K562 (cell line): ENCODE data around the gene HK1. TPM values are rescaled to one million over a fixed set of nuclear protein-coding genes. Genes with fewer than 3 reads are reported as not detected.

Experiments
- ATAC-seq: fragments of 200-7000 bp; cut with Tn5 transposase; 3 replicates; pipeline ENCODE4 v1.9.1; 2020; ENCODE audit warnings: moderate library complexity
- BruUV-seq: library from RNA; stranded (reverse); fragments of 400-500 nt; replicated peaks from 2 replicates; lab custom pipeline; 2021; lab: Mats Ljungman, UMichigan
- CTCF ChIA-PET: fragments of 300-600 bp; formaldehyde crosslinking; extraction: SDS; loops from one replicate; lab custom pipeline; 2021; ENCODE audit warnings: low intra/inter-chr PET ratio; lab: Yijun Ruan, JAX
- POLR2A ChIA-PET: fragments of 300-600, 350-650 bp; sonication (Branson Sonifier 250); formaldehyde crosslinking; extraction: SDS; loops from one replicate; lab custom pipeline; 2021; ENCODE audit warnings: antibody characterized with exemption, inconsistent platforms; lab: Yijun Ruan, JAX
- DNase-seq, 4 experiments: peaks; one replicate each; pipeline versions ENCODE4 v3.0.0 to v3.0.0-alpha.2; 2011 to 2018; ENCODE audit warnings: low spot score in 3 of 4, mixed read lengths in 3 of 4; ENCODE audit errors: extremely low read depth in 1 of 4
- FAIRE-seq: peaks from 2 replicates; lab custom pipeline; 2011; peaks lifted over from hg19 to GRCh38; lab: Jason Lieb, UNC
- H2AFZ ChIP-seq: 2 replicates; pipeline ENCODE4 v1.6.0; 2011; ENCODE audit warnings: low read depth, low read length, control low read depth, inconsistent platforms
- H3K27ac ChIP-seq: fragments of 200-600 bp; 3 replicates; pipeline ENCODE4 v1.8.0; 2011; ENCODE audit warnings: low read depth, mild to moderate bottlenecking, control low read depth, inconsistent platforms, low read length, moderate library complexity, mixed read lengths; ENCODE audit errors: extremely low read depth
- H3K27me3 ChIP-seq, 2 experiments: fragments of 300-600 bp in 1 of 2; 2 replicates in 1 of 2; 3 replicates in 1 of 2; pipeline versions ENCODE4 v1.6.0 to v1.8.0; 2011; ENCODE audit warnings: inconsistent platforms in 2 of 2, low read length in 2 of 2, mild to moderate bottlenecking in 1 of 2, mixed read lengths in 1 of 2, moderate library complexity in 1 of 2; ENCODE audit not compliant: control insufficient read depth in 2 of 2, insufficient read depth in 2 of 2
- H3K36me3 ChIP-seq: fragments of 300-600 bp; 3 replicates; pipeline ENCODE4 v1.8.0; 2011; ENCODE audit warnings: mild to moderate bottlenecking, low read length, inconsistent platforms; ENCODE audit not compliant: control insufficient read depth, insufficient read depth
- H3K4me1 ChIP-seq, 2 experiments: fragments of 200-600 bp in 1 of 2; replicated peaks in 1 of 2; 2 replicates in 1 of 2; 3 replicates in 1 of 2; pipeline versions ENCODE4 v1.5.1 to v1.8.0; 2011; ENCODE audit warnings: inconsistent platforms in 2 of 2, low read length in 2 of 2, mild to moderate bottlenecking in 1 of 2, mixed read lengths in 1 of 2, moderate library complexity in 1 of 2; ENCODE audit not compliant: control insufficient read depth in 2 of 2, insufficient read depth in 2 of 2
- H3K4me2 ChIP-seq: 2 replicates; pipeline ENCODE4 v1.6.1; 2011; ENCODE audit warnings: low read length, control low read depth, inconsistent platforms, mixed read lengths; ENCODE audit not compliant: insufficient read depth
- H3K4me3 ChIP-seq: fragments of 200-600 bp; sonication (generic), shearing (Covaris generic); 2 replicates; pipeline ENCODE4 v1.5.1; 2016; ENCODE audit warnings: control low read depth, inconsistent platforms
- H3K79me2 ChIP-seq: fragments of 200-600 bp; 3 replicates; pipeline ENCODE4 v1.8.0; 2011; ENCODE audit warnings: low read length, inconsistent platforms; ENCODE audit not compliant: control insufficient read depth, insufficient read depth
- H3K9ac ChIP-seq, 2 experiments: 2 replicates each; pipeline versions ENCODE4 v1.6.0 to v1.6.1; 2011; ENCODE audit warnings: low read depth in 2 of 2, low read length in 2 of 2, control low read depth in 1 of 2, inconsistent platforms in 1 of 2, mild to moderate bottlenecking in 1 of 2, mixed read lengths in 1 of 2; ENCODE audit not compliant: insufficient read depth in 1 of 2
- H3K9me1 ChIP-seq: one replicate; pipeline ENCODE4 v1.6.0; 2011; ENCODE audit warnings: inconsistent platforms, mild to moderate bottlenecking, low read length, moderate library complexity; ENCODE audit not compliant: control insufficient read depth, insufficient read depth
- H3K9me3 ChIP-seq: replicated peaks from 2 replicates; pipeline ENCODE4 v1.5.1; 2011; ENCODE audit warnings: low read depth, low read length, inconsistent platforms; ENCODE audit not compliant: control insufficient read depth, insufficient read depth
- H4K20me1 ChIP-seq: replicated peaks from 2 replicates; pipeline ENCODE4 v1.6.1; 2011; ENCODE audit warnings: low read length, inconsistent platforms, mixed read lengths; ENCODE audit not compliant: control insufficient read depth, insufficient read depth
- BHLHE40 ChIP-seq: IDR thresholded peaks from 2 replicates; pipeline ENCODE4 v1.6.1; 2011; ENCODE audit warnings: low read length, improper control_type of control experiment
- POLR2A ChIP-seq: fragments of 450-650 bp; conservative IDR thresholded peaks from 2 replicates; pipeline ENCODE4 v1.6.1; 2016
- SP1 ChIP-seq: sonication (generic); formaldehyde crosslinking; IDR thresholded peaks from 2 replicates; pipeline ENCODE4 v1.8.1; 2022; ENCODE audit warnings: mild to moderate bottlenecking, missing genetic modification reagents
- SUPT5H ChIP-seq: fragments of 450-650 bp; IDR thresholded peaks from 2 replicates; pipeline ENCODE4 v1.6.1; 2016
- U2AF1 ChIP-seq: fragments of 200-400 bp; formaldehyde crosslinking; optimal IDR thresholded peaks from 2 replicates; pipeline ENCODE3; 2017; ENCODE audit warnings: mild to moderate bottlenecking, low read depth, low read length, moderate library complexity
- ZNF121 ChIP-seq: sonication (generic); formaldehyde crosslinking; conservative IDR thresholded peaks from 2 replicates; pipeline ENCODE4 v1.8.0; 2022; ENCODE audit warnings: missing genetic modification reagents
- ZNF124 ChIP-seq: sonication (generic); formaldehyde crosslinking; IDR thresholded peaks from 2 replicates; pipeline ENCODE4 v1.8.1; 2022; ENCODE audit warnings: missing genetic modification reagents
- WGBS: fragments of 100-300 bp; shearing (Covaris generic); methylation state at CpG from one replicate; pipeline ENCODE4 v1.1.6; 2016; ENCODE audit warnings: low coverage, mixed read lengths; ENCODE audit not compliant: insufficient coverage; ENCODE audit errors: missing lambda C conversion rate; 5-methylcytosine and 5-hydroxymethylcytosine counted together
- in situ Hi-C: fragments of 300-500 bp; cut with MboI; formaldehyde crosslinking; loops from 4 replicates; pipeline ENCODE4 v1.15.0; 2018; ENCODE audit warnings: inconsistent platforms, mixed read lengths
- intact Hi-C: fragments of 100-400 bp; cut with micrococcal nuclease; formaldehyde crosslinking; loops from 2 replicates; pipeline ENCODE4 v1.14.2; 2022
- polyA plus RNA-seq, 8 experiments: library from polyadenylated mRNA; depleted of rRNA in 4 of 8; stranded (reverse) in 5 of 8; unstranded in 3 of 8; fragments of >200 nt; fragmentation: Nextera tagmentation in 2 of 8; fragmentation: Illumina TruSeq in 1 of 8; extraction: Ambion mirVana in 2 of 8; extraction: Trizol in 1 of 8; gene quantifications; 2 replicates each; pipeline versions ENCODE4 v1.2.1 to v1.2.3, GENCODE V29; 2011 to 2014; ENCODE audit warnings: inconsistent platforms in 1 of 8, missing spikeins in 1 of 8
- total RNA-seq, 7 experiments: library from RNA; depleted of rRNA in 6 of 7; stranded (reverse); fragments of >200 nt in 6 of 7; fragmentation: Illumina TruSeq in 2 of 7; extraction: Trizol in 2 of 7; gene quantifications; 2 replicates each; pipeline versions ENCODE4 v1.2.1 to v1.2.3, GENCODE V29; 2011 to 2021; ENCODE audit warnings: low replicate concordance in 1 of 7
- TF ChIP-seq, protein P1 (sequence below): IDR thresholded peaks from 2 replicates; pipeline ENCODE4 v1.6.1; 2012; ENCODE audit warnings: low read depth, low read length, improper control_type of control experiment, borderline replicate concordance

Gene HK1
- total and polyA plus RNA-seq, 9 of the 15 experiments (the other 6 are each of a cell fraction or from before 2014, with no cell fraction given) = 29.2 to 444 (median 193) TPM

DNA sequence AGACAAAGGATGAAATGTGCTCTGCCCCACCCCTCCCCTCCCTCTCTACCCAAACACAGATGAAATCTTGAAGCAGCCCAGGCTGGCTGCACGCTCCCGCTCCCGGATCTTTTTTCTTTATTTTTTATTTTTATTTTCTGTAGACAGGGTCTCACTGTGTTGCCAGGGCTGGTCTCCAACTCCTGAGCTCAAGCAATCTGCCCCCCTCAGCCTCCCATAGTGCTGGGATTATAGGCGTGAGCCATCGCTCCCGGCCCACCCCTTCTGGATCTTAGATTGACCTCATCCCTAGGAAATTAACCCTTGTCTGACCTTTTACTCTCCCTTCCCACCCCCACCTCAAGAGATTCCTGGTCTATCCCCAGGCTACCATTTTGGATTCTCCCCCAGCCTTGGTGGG is 124.1 kb downstream of the HK1 start:
- ChIA-PET POLR2A (no interaction called here), CTCF (no interaction called here)
- ATAC-seq = no peak
- no peak for DNase-seq
- WGBS = 78% methylated on average over 6 of the region's 6 CpGs
- Histone ChIP-seq H3K9ac (no peak overlapping the region), H3K27ac (no peak overlapping the region), H3K36me3 (peaks cover 69% of the 10 kb centered on the region), H3K79me2 (no peaks in the 10 kb centered on the region), H3K4me2 (no peak overlapping the region), H3K4me1 (peaks cover 0 to 15% of the 10 kb centered on the region in 2 experiments; a peak in 4 of 5 replicates), H3K4me3 (no peak overlapping the region), H2AFZ (no peak overlapping the region), H3K27me3 (no peaks in the 10 kb centered on the region), H3K9me3 (no peaks in the 10 kb centered on the region), H3K9me1 (peaks cover 2% of the 10 kb centered on the region), H4K20me1 (0 out of 2 replicates have a peak, but pooled peaks cover 4% of the 10 kb centered on the region)
- FAIRE-seq = no peak
- intact Hi-C loops (no loop called here), in situ Hi-C loops (no loop called here)
- BruUV-seq = no TSS peak
- TF ChIP-seq BHLHE40 (no peak), ZNF124 (CRISPR knock-in tag) (no peak), U2AF1 (no peak)
- TF ChIP-seq, protein P1, sequence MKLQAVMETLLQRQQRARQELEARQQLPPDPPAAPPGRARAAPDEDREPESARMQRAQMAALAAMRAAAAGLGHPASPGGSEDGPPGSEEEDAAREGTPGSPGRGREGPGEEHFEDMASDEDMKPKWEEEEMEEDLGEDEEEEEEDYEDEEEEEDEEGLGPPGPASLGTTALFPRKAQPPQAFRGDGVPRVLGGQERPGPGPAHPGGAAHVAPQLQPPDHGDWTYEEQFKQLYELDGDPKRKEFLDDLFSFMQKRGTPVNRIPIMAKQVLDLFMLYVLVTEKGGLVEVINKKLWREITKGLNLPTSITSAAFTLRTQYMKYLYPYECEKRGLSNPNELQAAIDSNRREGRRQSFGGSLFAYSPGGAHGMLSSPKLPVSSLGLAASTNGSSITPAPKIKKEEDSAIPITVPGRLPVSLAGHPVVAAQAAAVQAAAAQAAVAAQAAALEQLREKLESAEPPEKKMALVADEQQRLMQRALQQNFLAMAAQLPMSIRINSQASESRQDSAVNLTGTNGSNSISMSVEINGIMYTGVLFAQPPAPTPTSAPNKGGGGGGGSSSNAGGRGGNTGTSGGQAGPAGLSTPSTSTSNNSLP = no peak

DNA sequence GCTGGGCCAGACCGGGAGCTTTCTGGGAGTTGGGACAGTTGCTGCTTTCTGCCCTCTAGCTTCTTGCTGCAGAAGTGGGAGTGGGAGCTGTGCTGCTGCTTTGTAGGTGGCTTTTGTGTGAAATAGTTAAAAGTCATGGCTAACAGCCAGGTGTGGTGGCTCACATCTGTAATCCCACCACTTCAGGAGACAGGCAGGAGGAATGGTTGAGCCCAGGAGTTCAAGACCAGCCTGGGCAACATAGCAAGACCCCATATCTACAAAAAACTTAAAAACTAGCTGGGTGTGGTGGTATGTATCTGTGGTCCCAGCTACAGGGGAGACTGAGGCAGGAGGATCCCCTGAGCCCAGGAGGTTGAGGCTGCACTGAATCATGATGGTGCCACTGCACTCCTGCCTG is 124.8 kb downstream of the HK1 start:
- no peaks in the 10 kb centered on the region for H3K9me3 ChIP-seq
- no peak overlapping the region for H3K9ac ChIP-seq
- ChIA-PET POLR2A (interaction anchor here (1.8 kb wide), 1 partner anchor 10 kb away, joined by 6 read pairs; no protein-coding TSS in a partner anchor), CTCF (no interaction called here)
- BruUV-seq = no TSS peak
- peaks cover 63% of the 10 kb centered on the region for H3K36me3 ChIP-seq
- TF ChIP-seq ZNF121 (CRISPR knock-in tag) = peak; percentile 91
- TF ChIP-seq POLR2A = 0 out of 2 replicates have a peak, but pooled peaks have one; percentile 35
- 0 out of 2 replicates have a peak, but pooled peaks have one; percentile 34 for TF ChIP-seq SUPT5H
- no peak for TF ChIP-seq SP1 (CRISPR knock-in tag)
- DNase-seq (no peak), ATAC-seq (no peak), FAIRE-seq (no peak)
- H3K79me2 ChIP-seq = no peaks in the 10 kb centered on the region
- 0 out of 2 replicates have a peak, but pooled peaks cover 4% of the 10 kb centered on the region for H4K20me1 ChIP-seq
- 61% methylated on average over 1 of the region's 1 CpG for WGBS
- intact Hi-C loops = no loop called here
- no peak overlapping the region for H2AFZ ChIP-seq
- H3K4me1 ChIP-seq = peaks cover 3 to 22% of the 10 kb centered on the region in 2 experiments; a peak in 4 of 5 replicates
- no peak overlapping the region for H3K4me3 ChIP-seq
- H3K4me2 ChIP-seq = no peak overlapping the region
- H3K27ac ChIP-seq = no peak overlapping the region
- H3K9me1 ChIP-seq = peaks cover 2% of the 10 kb centered on the region
- in situ Hi-C loops = no loop called here
- H3K27me3 ChIP-seq = no peaks in the 10 kb centered on the region
